Chondrocyte (in vitro differentiated cells): ENCODE data around the gene RNASE1. TPM values are rescaled to one million over a fixed set of nuclear protein-coding genes. Genes with fewer than 3 reads are reported as not detected.

Source experiments
- DNase-seq: peaks from one replicate; pipeline ENCODE4 v3.0.0; 2021; ENCODE audit warnings: mixed read lengths, low spot score
- H3K27ac Mint-ChIP-seq: one replicate; pipeline ENCODE4 v1.8.0; 2021; ENCODE audit warnings: mild to moderate bottlenecking, moderate library complexity, mixed read lengths; ENCODE audit not compliant: unreplicated experiment
- H3K27me3 Mint-ChIP-seq: 2 replicates; pipeline ENCODE4 v1.8.0; 2021; ENCODE audit warnings: low read depth, mixed read lengths
- H3K36me3 Mint-ChIP-seq: 2 replicates; pipeline ENCODE4 v1.8.0; 2021; ENCODE audit warnings: low read depth, mixed read lengths
- H3K4me1 Mint-ChIP-seq: 2 replicates; pipeline ENCODE4 v1.8.0; 2021; ENCODE audit warnings: low read depth, mild to moderate bottlenecking, mixed read lengths
- H3K4me3 Mint-ChIP-seq: one replicate; pipeline ENCODE4 v1.8.0; 2021; ENCODE audit warnings: mild to moderate bottlenecking, moderate library complexity, mixed read lengths; ENCODE audit not compliant: unreplicated experiment
- H3K9me3 Mint-ChIP-seq: 2 replicates; pipeline ENCODE4 v1.8.0; 2021; ENCODE audit warnings: low read depth, mixed read lengths
- CTCF ChIP-seq: fragments of 200-600 bp; sonication (generic); IDR thresholded peaks from 2 replicates; pipeline ENCODE4 v1.5.0; 2021; ENCODE audit warnings: antibody characterized with exemption, mild to moderate bottlenecking, moderate library complexity
- total RNA-seq: library from RNA; stranded (reverse); gene quantifications from 3 replicates; pipeline ENCODE4 v1.2.1, GENCODE V29; 2021

The RNASE1 gene
- total RNA-seq, 1 donor from 2014 or later: 0.97 TPM

- Mint-ChIP-seq H3K9me3 (no peaks in the 10 kb centered on the region), H3K4me1 (peaks cover 11% of the 10 kb centered on the region), H3K36me3 (no peaks in the 10 kb centered on the region), H3K4me3 (no peak overlapping the region), H3K27me3 (peaks cover 7% of the 10 kb centered on the region), H3K27ac (no peak overlapping the region)
- DNase-seq: no peak
- TF ChIP-seq CTCF: no peak
These were observed 579 bp upstream of the RNASE1 start for GRCh38 chr14:20803223-20803622.

DNA sequence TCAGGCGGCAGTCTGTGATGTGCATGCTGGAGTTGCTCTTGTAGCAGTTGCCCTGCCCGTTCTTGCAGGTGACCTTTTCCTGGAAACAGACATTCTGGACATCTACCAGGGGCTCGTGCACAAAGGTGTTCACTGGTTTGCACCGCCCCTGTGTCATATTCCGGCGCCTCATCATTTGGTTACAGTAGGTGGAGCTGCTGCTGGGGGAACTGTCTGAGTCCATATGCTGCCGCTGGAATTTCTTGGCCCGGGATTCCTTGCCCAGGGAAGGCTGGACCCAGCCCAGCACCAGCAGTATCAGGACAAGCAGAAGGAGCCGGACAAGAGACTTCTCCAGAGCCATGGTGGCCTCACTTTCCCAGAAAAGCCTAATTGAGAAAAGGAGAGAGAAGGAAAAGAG, 918 bp downstream of the RNASE1 start:
- no peaks in the 10 kb centered on the region for H3K9me3 Mint-ChIP-seq
- peaks cover 4% of the 10 kb centered on the region for H3K27me3 Mint-ChIP-seq
- H3K4me1 Mint-ChIP-seq: peaks cover 11% of the 10 kb centered on the region
- no peaks in the 10 kb centered on the region for H3K36me3 Mint-ChIP-seq
- H3K4me3 Mint-ChIP-seq: no peak overlapping the region
- TF ChIP-seq CTCF: no peak
- DNase-seq: no peak
- no peak overlapping the region for H3K27ac Mint-ChIP-seq

DNA sequence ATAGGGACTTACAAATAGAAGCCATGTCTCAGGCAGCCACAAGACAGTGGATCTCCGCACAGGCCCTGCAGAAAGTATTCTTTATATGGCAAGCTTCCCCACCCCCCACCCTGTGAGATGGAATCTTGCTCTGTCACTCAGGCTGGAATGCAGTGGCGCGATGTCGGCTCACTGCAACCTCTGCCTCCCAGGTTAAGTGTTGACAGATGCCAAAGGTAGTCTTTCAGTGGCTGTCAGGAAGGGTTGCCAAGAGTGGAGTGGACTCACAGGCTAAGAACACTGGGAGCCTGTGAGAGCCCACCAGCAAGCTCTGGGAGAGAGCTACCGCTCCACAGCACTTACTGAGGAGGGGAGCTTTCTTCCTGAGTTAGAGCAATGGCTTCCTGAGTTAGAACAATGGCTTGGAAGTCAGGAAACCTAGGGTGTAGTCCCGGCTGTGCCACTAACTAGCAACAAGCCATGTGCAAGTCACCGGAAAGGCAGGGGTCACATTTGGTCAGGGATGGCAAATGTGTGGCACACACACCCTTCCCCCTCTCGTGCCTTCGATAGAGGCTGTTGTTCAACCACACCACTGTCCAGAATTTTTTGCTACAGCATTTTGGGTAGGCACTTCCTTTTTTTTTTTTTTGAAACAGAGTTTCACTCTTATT, 2.6 kb downstream of the RNASE1 start:
- Mint-ChIP-seq H3K27ac (peak overlapping the region; percentile 27), H3K27me3 (no peaks in the 10 kb centered on the region), H3K36me3 (no peaks in the 10 kb centered on the region), H3K4me3 (no peak overlapping the region), H3K9me3 (no peaks in the 10 kb centered on the region), H3K4me1 (peaks cover 11% of the 10 kb centered on the region)
- no peak for DNase-seq
- TF ChIP-seq CTCF: no peak

DNA sequence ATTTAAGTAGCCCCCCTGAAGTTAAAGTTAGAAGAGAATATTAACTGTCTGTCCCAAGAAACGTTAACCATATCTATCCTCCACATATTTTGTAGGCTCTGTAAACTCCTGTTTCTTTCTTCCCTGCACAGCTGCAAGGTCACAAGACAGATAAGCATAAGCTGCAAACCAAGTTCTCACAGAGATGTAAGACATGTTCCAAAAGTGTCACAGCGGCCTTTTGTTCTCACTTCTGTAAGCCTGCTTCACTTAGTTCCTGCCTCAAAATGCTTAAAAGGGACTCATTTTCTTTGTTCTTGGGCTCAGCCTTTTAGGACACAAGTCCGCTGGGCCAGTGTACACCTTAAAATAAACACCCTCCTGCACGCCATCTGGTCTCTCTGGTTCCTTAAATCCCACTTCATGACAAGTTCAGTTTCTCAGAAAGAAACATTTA, 3.2 kb downstream of the RNASE1 start:
- Mint-ChIP-seq H3K9me3 (no peaks in the 10 kb centered on the region), H3K4me1 (peaks cover 11% of the 10 kb centered on the region), H3K27ac (peak overlapping the region; percentile 76), H3K27me3 (peaks cover under 1% of the 10 kb centered on the region), H3K4me3 (no peak overlapping the region), H3K36me3 (no peaks in the 10 kb centered on the region)
- DNase-seq: no peak
- TF ChIP-seq CTCF: no peak

- H3K4me3 Mint-ChIP-seq: no peak overlapping the region
- H3K27ac Mint-ChIP-seq: no peak overlapping the region
- peaks cover 3% of the 10 kb centered on the region for H3K27me3 Mint-ChIP-seq
- TF ChIP-seq CTCF: no peak
- no peak for DNase-seq
- no peaks in the 10 kb centered on the region for H3K9me3 Mint-ChIP-seq
- no peaks in the 10 kb centered on the region for H3K36me3 Mint-ChIP-seq
- peaks cover 11% of the 10 kb centered on the region for H3K4me1 Mint-ChIP-seq
These were observed 3.7 kb downstream of the RNASE1 start for GRCh38 chr14:20798932-20799331.
